ENCODE data around the gene HECTD1. TPM values are rescaled to one million over a fixed set of nuclear protein-coding genes. Genes with fewer than 3 reads are reported as not detected.
"Not testable (repeated sequence)": the region's sequence is repeated elsewhere in the genome, so short reads cannot be mapped to it uniquely, and the experiment has no call there.

The HECTD1 gene
- polyA plus RNA-seq, 1 of the 3 experiments (the other 2 are of a cell fraction): 43.2 TPM

GRCh38 chr14:31256534-31257243 is 49.1 kb upstream of the HECTD1 start:
- CTCF ChIA-PET: no interaction called here
- H3K27ac ChIP-seq (ENCODE audit: low read depth in 2 of 2, low read length in 1 of 2): no peak overlapping the region

DNA sequence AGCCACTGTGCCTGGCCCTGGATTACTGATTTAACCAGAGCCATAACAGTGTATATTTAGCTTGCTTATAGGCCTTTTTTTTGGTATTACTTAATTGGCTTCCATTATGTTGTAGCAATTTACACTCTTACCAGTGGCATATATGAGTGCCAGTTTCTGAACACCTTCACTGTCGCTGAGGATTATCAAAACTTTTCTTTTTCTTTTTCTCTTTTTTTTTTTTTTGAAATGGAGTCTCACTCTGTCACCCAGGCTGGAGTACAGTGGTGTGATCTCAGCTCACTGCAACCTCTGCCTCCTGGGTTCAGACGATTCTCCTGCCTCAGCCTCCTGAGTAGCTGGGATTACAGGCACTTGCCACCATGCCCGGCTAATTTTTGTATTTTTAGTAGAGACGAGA is 48.3 kb upstream of the HECTD1 start:
- POLR2A ChIA-PET, CTCF ChIA-PET: not testable (repeated sequence)

More at GRCh38 chr14:31256534-31257243, 49.1 kb upstream of the HECTD1 start:
- Histone ChIP-seq H3K4me2 (no peak overlapping the region), H4K20me1 (ENCODE audit: insufficient read depth) (no peaks in the 10 kb centered on the region), H3K9me2 (no peaks in the 10 kb centered on the region), H3K27me3 (ENCODE audit: insufficient read depth) (no peaks in the 10 kb centered on the region), H3K79me2 (ENCODE audit: insufficient read depth) (no peaks in the 10 kb centered on the region), H3K36me3 (replicated peaks in 1 of 2; ENCODE audit: control insufficient read depth in 1 of 2, insufficient read depth in 2 of 2, low read length in 1 of 2) (no peaks in the 10 kb centered on the region), H3F3A (replicated peaks; ENCODE audit: insufficient read depth) (no peaks in the 10 kb centered on the region), H3K9me3 (no peaks in the 10 kb centered on the region), H3K4me3 (ENCODE audit: low read depth in 2 of 2, low read length in 1 of 2) (no peak overlapping the region), H2AFZ (ENCODE audit: low read depth) (no peak overlapping the region), H3K9ac (no peak overlapping the region), H3K4me1 (ENCODE audit: control insufficient read depth in 1 of 2, insufficient read depth in 2 of 2, low read depth in 1 of 2, low read length in 1 of 2) (peaks cover 0 to 1% of the 10 kb centered on the region in 2 experiments; a peak in 1 of 4 replicates)
- POLR2A ChIA-PET: no interaction called here
- TF ChIP-seq EP300 (IDR thresholded peaks at IDR 0.05; ENCODE audit: borderline replicate concordance in 1 of 2, low read depth in 1 of 2, low read length in 1 of 2): no peak
- no peak for TF ChIP-seq PBX3 (IDR thresholded peaks at IDR 0.05)
- no peak for TF ChIP-seq MAX (IDR thresholded peaks at IDR 0.05; ENCODE audit: low read depth)
- TF ChIP-seq, protein P1, sequence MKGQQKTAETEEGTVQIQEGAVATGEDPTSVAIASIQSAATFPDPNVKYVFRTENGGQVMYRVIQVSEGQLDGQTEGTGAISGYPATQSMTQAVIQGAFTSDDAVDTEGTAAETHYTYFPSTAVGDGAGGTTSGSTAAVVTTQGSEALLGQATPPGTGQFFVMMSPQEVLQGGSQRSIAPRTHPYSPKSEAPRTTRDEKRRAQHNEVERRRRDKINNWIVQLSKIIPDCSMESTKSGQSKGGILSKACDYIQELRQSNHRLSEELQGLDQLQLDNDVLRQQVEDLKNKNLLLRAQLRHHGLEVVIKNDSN (IDR thresholded peaks at IDR 0.05; ENCODE audit: borderline replicate concordance, low read depth): no peak
- TF ChIP-seq GATA2 (CRISPR knock-in tag; IDR thresholded peaks at IDR 0.05): no peak
- TF ChIP-seq RFX5 (IDR thresholded peaks at IDR 0.05; ENCODE audit: low read length): no peak
- no peak for TF ChIP-seq REST (IDR thresholded peaks at IDR 0.05; ENCODE audit: low read depth, low read length)
- WGBS (ENCODE audit: low lambda C conversion rate): 80% methylated on average over 5 of the region's 5 CpGs
- no peak for DNase-seq

More for the DNA sequence above, 48.3 kb upstream of the HECTD1 start:
- H3K27ac ChIP-seq (ENCODE audit: low read depth in 2 of 2, low read length in 1 of 2); H4K20me1 ChIP-seq (ENCODE audit: insufficient read depth); H3K4me2 ChIP-seq; H3K4me1 ChIP-seq (ENCODE audit: control insufficient read depth in 1 of 2, insufficient read depth in 2 of 2, low read depth in 1 of 2, low read length in 1 of 2); H2AFZ ChIP-seq (ENCODE audit: low read depth); H3K79me2 ChIP-seq (ENCODE audit: insufficient read depth); H3F3A ChIP-seq (replicated peaks; ENCODE audit: insufficient read depth); H3K4me3 ChIP-seq (ENCODE audit: low read depth in 2 of 2, low read length in 1 of 2); H3K9ac ChIP-seq; H3K27me3 ChIP-seq (ENCODE audit: insufficient read depth); DNase-seq; H3K9me2 ChIP-seq; H3K36me3 ChIP-seq (replicated peaks in 1 of 2; ENCODE audit: control insufficient read depth in 1 of 2, insufficient read depth in 2 of 2, low read length in 1 of 2); H3K9me3 ChIP-seq: not testable (repeated sequence)
- WGBS (ENCODE audit: low lambda C conversion rate): 88% methylated on average over 4 of the region's 4 CpGs
